ENCODE data around the gene NUP43.

NUP43 gene

DNA sequence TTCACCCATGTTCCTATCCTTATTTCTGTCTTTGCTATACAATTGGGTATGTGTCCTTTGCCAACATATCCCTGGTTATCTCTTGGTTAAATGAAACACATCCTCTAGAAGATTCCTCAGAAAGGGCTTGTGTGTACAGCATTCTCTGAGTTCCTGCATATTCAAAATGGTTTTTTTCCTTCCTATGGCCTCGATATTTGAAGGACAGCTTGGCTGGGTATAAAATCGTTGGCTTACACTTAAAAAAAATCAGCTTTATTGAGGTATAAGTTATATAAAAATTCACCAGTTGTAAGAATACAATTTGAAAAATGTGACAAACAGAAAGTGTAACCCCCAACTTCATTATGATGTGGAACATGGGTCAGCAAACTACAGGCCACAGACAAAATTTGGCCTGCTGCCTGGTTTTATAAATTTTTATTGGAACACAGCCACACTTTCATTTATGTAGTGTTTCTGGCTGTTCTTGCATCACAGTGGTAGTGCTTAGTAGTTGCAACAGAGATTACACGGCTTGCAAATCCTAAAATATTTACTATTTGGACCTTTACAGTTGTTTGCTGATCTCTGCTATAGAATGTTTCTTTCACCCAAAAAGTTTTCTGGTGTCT, 19.9 kb upstream of the NUP43 start:
- Histone ChIP-seq H3K4me1 (ENCODE audit: insufficient read depth, poor library complexity, severe bottlenecking) (no peaks in the 10 kb centered on the region), H3K4me3 (ENCODE audit: severe bottlenecking) (no peak overlapping the region), H3K36me3 (ENCODE audit: low read depth) (peaks cover 52% of the 10 kb centered on the region), H3K27ac (ENCODE audit: poor library complexity, severe bottlenecking) (no peak overlapping the region), H3K9me3 (ENCODE audit: severe bottlenecking) (no peaks in the 10 kb centered on the region), H3K27me3 (ENCODE audit: insufficient read depth, poor library complexity, severe bottlenecking) (no peaks in the 10 kb centered on the region)
- DNase-seq (ENCODE audit: low spot score) (no peak), ATAC-seq (ENCODE audit: low read depth) (no peak)
- TF ChIP-seq, protein P1, sequence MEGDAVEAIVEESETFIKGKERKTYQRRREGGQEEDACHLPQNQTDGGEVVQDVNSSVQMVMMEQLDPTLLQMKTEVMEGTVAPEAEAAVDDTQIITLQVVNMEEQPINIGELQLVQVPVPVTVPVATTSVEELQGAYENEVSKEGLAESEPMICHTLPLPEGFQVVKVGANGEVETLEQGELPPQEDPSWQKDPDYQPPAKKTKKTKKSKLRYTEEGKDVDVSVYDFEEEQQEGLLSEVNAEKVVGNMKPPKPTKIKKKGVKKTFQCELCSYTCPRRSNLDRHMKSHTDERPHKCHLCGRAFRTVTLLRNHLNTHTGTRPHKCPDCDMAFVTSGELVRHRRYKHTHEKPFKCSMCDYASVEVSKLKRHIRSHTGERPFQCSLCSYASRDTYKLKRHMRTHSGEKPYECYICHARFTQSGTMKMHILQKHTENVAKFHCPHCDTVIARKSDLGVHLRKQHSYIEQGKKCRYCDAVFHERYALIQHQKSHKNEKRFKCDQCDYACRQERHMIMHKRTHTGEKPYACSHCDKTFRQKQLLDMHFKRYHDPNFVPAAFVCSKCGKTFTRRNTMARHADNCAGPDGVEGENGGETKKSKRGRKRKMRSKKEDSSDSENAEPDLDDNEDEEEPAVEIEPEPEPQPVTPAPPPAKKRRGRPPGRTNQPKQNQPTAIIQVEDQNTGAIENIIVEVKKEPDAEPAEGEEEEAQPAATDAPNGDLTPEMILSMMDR (IDR thresholded peaks at IDR 0.05; ENCODE audit: poor library complexity, severe bottlenecking) = no peak

DNA sequence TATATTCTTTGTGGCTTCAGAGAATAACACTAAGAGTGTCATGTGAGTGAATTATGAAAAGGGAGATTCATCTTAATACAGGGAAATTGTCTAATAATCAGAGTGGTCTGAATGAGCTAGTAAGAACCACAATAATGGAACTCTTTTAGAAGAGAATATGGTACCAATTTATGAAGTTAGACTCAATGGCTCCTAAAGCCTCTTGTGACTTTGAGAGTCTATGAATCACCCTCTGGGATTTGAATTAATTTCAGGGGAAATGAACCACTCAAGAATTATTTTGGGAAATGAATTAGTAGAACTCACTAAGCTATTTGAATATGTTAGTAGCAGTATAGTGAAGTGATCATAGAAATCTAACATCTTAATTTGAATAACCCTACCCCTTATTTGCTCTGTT, 17.5 kb upstream of the NUP43 start:
- DNase-seq (ENCODE audit: low spot score) (no peak), ATAC-seq (ENCODE audit: low read depth) (no peak)
- TF ChIP-seq, protein P1 (IDR thresholded peaks at IDR 0.05; ENCODE audit: poor library complexity, severe bottlenecking) = no peak
- peaks cover 62% of the 10 kb centered on the region for H3K36me3 ChIP-seq (ENCODE audit: low read depth)
- H3K4me3 ChIP-seq (ENCODE audit: severe bottlenecking) = no peak overlapping the region
- H3K4me1 ChIP-seq (ENCODE audit: insufficient read depth, poor library complexity, severe bottlenecking) = no peaks in the 10 kb centered on the region
- H3K27me3 ChIP-seq (ENCODE audit: insufficient read depth, poor library complexity, severe bottlenecking) = no peaks in the 10 kb centered on the region
- H3K9me3 ChIP-seq (ENCODE audit: severe bottlenecking) = no peaks in the 10 kb centered on the region
- no peak overlapping the region for H3K27ac ChIP-seq (ENCODE audit: poor library complexity, severe bottlenecking)

DNA sequence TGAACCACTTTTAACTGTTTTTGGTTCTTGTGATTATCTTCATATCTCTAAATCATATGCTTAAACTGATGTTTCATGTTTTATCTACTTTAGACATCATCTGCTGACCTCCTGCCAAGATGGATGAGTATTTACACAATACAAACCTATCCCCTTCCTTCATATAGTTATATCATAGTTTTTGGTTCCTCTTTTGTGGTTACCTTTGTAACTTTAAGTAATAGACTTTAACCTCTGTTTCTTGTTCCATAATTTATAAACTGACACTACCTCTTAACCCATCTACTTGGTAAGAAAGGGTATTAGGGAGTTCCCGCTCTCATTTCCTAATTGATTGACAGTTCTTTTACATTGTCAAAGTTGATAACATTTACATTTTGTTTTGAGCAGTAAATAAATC, 15.1 kb upstream of the NUP43 start:
- TF ChIP-seq, protein P1 (IDR thresholded peaks at IDR 0.05; ENCODE audit: poor library complexity, severe bottlenecking) = no peak
- Histone ChIP-seq H3K9me3 (ENCODE audit: severe bottlenecking) (no peaks in the 10 kb centered on the region), H3K27me3 (ENCODE audit: insufficient read depth, poor library complexity, severe bottlenecking) (no peaks in the 10 kb centered on the region), H3K4me1 (ENCODE audit: insufficient read depth, poor library complexity, severe bottlenecking) (no peaks in the 10 kb centered on the region), H3K27ac (ENCODE audit: poor library complexity, severe bottlenecking) (no peak overlapping the region), H3K36me3 (ENCODE audit: low read depth) (peaks cover 62% of the 10 kb centered on the region), H3K4me3 (ENCODE audit: severe bottlenecking) (no peak overlapping the region)
- no peak for DNase-seq (ENCODE audit: low spot score)
- no peak for ATAC-seq (ENCODE audit: low read depth)

DNA sequence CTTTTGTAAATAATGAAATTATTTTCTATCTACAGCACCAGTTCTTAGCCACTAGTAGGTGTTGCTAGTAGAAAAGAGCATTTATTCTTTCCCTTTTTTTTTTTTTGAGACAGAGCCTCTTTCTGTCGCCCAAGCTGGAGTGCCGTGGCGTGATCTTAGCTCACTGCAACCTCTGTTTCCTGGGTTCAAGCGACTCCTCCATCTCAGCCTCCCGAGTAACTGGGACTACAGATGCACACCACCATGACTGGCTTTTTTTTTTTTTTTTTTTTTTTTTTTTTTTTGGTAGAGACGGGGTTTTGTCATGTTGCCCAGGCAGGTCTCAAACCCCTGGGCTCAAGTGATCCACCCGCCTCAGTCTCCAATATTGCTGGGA, 9.9 kb upstream of the NUP43 start:
- TF ChIP-seq, protein P1 (IDR thresholded peaks at IDR 0.05; ENCODE audit: poor library complexity, severe bottlenecking) = no peak
- Histone ChIP-seq H3K27me3 (ENCODE audit: insufficient read depth, poor library complexity, severe bottlenecking) (no peaks in the 10 kb centered on the region), H3K36me3 (ENCODE audit: low read depth) (peaks cover 60% of the 10 kb centered on the region), H3K27ac (ENCODE audit: poor library complexity, severe bottlenecking) (no peak overlapping the region), H3K4me3 (ENCODE audit: severe bottlenecking) (no peak overlapping the region), H3K9me3 (ENCODE audit: severe bottlenecking) (no peaks in the 10 kb centered on the region), H3K4me1 (ENCODE audit: insufficient read depth, poor library complexity, severe bottlenecking) (peaks cover 12% of the 10 kb centered on the region)
- ATAC-seq (ENCODE audit: low read depth) = no peak
- no peak for DNase-seq (ENCODE audit: low spot score)

All from RWPE2 (cell line).